Endodermal cell (in vitro differentiated cells): ENCODE data around the gene MIDN. TPM values are rescaled to one million over a fixed set of nuclear protein-coding genes. Genes with fewer than 3 reads are reported as not detected.

ENCODE experiments used
- DNase-seq: peaks from one replicate; pipeline ENCODE4 v3.0.0-alpha.2; 2017
- H3K27ac ChIP-seq: 2 replicates; pipeline ENCODE4 v1.5.1; 2013; ENCODE audit warnings: mild to moderate bottlenecking, low read depth, low read length, moderate library complexity
- H3K27me3 ChIP-seq: 2 replicates; pipeline ENCODE4 v1.6.1; 2013; ENCODE audit warnings: mild to moderate bottlenecking, low read length, moderate library complexity; ENCODE audit not compliant: insufficient read depth, control insufficient read depth, poor library complexity, severe bottlenecking
- H3K36me3 ChIP-seq: 2 replicates; pipeline ENCODE4 v1.7.0; 2013; ENCODE audit warnings: mild to moderate bottlenecking, low read length, moderate library complexity; ENCODE audit not compliant: control insufficient read depth, insufficient read depth
- H3K4me1 ChIP-seq: one replicate; pipeline ENCODE4 v1.7.0; 2013; ENCODE audit warnings: low read length; ENCODE audit not compliant: control insufficient read depth, insufficient read depth
- H3K4me3 ChIP-seq: 2 replicates; pipeline ENCODE4 v1.5.1; 2013; ENCODE audit warnings: mild to moderate bottlenecking, low read length, moderate library complexity
- H3K9ac ChIP-seq: 2 replicates; pipeline ENCODE4 v1.6.1; 2013; ENCODE audit warnings: mild to moderate bottlenecking, low read length, moderate library complexity; ENCODE audit not compliant: poor library complexity, severe bottlenecking; ENCODE audit errors: extremely low read depth
- H3K9me3 ChIP-seq: 2 replicates; pipeline ENCODE4 v1.6.1; 2013; ENCODE audit warnings: mild to moderate bottlenecking, low read length, moderate library complexity; ENCODE audit not compliant: control insufficient read depth
- H3K27ac Mint-ChIP-seq: 2 replicates; pipeline ENCODE4 v1.8.0; 2020; ENCODE audit warnings: mixed read lengths
- H3K27me3 Mint-ChIP-seq: 2 replicates; pipeline ENCODE4 v1.8.0; 2021; ENCODE audit warnings: mild to moderate bottlenecking, mixed read lengths; ENCODE audit not compliant: insufficient read depth
- H3K36me3 Mint-ChIP-seq: 2 replicates; pipeline ENCODE4 v1.8.0; 2020; ENCODE audit warnings: low read depth, mixed read lengths
- H3K4me1 Mint-ChIP-seq: 2 replicates; pipeline ENCODE4 v1.8.0; 2020; ENCODE audit warnings: mixed read lengths
- H3K4me3 Mint-ChIP-seq: 2 replicates; pipeline ENCODE4 v1.8.0; 2020; ENCODE audit warnings: mild to moderate bottlenecking, moderate library complexity, mixed read lengths
- H3K9me3 Mint-ChIP-seq: 2 replicates; pipeline ENCODE4 v1.8.0; 2020; ENCODE audit warnings: mild to moderate bottlenecking, mixed read lengths
- WGBS, 2 experiments: methylation state at CpG; one replicate each; pipeline versions ENCODE4 v1.1.5 to v1.1.7; 2013; ENCODE audit warnings: missing lambda C conversion rate in 2 of 2, mixed read lengths in 1 of 2; ENCODE audit not compliant: insufficient coverage in 1 of 2, insufficient read length in 1 of 2; 5-methylcytosine and 5-hydroxymethylcytosine counted together
- total RNA-seq, 2 donors: library from RNA; stranded (reverse); fragmentation: NEBNext Ultra II Directional in 1 of 2; extraction: Animal tissue kit (Norgen Biotek cat#: 25700) in 1 of 2; gene quantifications; 2 replicates in 1 of 2; 3 replicates in 1 of 2; pipeline ENCODE4 v1.2.1, GENCODE V29; 2021
- TF ChIP-seq, protein P1 (sequence below): fragments of 200-600 bp; sonication (generic); conservative IDR thresholded peaks from 2 replicates; pipeline ENCODE4 v1.5.0; 2021; ENCODE audit warnings: antibody characterized with exemption, mild to moderate bottlenecking

The MIDN gene
- total RNA-seq, 2 donors from 2014 or later = 183 to 185 TPM

DNA sequence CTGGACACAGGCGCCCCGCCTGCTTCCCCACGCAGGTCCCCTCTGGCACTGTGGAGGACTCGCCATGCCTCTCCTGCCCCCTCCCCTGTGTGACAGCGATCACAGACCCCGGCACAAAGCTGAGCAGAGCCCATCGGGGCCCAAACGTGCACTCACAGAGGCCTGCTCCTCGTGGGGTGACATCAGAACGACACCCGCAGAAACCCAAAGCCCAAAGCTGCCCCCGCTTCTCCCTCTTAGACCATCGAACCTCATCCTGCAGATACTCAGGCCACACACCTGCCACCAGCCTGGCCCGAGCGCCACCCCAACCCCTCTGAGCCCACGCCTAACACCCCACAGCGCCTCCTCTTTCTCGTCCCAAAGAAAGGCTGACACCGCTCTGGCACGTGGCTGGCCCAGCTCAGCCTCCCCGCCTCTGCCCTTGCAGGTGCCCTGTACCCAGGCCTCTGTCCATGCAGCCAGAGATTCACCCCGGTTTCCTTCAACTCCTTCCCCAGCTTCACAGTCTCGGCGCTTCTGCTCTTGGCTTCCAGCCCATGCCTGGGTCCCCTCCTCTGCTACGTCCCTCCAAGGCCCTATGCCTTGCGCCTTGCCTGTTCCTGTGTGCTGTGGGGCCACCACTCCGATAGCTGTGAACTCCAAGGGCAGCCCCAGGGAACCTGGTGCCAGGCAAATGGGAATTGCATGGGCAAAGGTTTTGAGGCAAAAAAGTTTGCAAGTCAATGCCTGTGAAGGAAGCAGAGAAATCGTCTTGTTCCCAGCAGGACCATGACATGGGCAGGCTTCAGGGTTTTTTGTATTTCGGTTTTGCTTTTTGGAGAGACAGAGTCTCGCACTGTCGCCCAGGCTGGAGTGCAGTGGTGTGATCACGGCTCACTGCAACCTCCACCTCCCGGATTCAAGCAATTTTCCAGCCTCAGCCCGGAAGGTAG, 9.7 kb upstream of the MIDN start:
- H3K4me1 Mint-ChIP-seq = peaks cover 9% of the 10 kb centered on the region
- DNase-seq = peak; percentile 62
- WGBS, 2 experiments = 81 to 83% methylated on average over 27 to 34 of the region's 34 CpGs
- no peaks in the 10 kb centered on the region for H3K27me3 ChIP-seq
- no peak overlapping the region for H3K27ac ChIP-seq
- no peaks in the 10 kb centered on the region for H3K9me3 ChIP-seq
- TF ChIP-seq, protein P1, sequence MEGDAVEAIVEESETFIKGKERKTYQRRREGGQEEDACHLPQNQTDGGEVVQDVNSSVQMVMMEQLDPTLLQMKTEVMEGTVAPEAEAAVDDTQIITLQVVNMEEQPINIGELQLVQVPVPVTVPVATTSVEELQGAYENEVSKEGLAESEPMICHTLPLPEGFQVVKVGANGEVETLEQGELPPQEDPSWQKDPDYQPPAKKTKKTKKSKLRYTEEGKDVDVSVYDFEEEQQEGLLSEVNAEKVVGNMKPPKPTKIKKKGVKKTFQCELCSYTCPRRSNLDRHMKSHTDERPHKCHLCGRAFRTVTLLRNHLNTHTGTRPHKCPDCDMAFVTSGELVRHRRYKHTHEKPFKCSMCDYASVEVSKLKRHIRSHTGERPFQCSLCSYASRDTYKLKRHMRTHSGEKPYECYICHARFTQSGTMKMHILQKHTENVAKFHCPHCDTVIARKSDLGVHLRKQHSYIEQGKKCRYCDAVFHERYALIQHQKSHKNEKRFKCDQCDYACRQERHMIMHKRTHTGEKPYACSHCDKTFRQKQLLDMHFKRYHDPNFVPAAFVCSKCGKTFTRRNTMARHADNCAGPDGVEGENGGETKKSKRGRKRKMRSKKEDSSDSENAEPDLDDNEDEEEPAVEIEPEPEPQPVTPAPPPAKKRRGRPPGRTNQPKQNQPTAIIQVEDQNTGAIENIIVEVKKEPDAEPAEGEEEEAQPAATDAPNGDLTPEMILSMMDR = no peak
- H3K4me3 ChIP-seq = peak overlapping the region; percentile 68
- H3K9me3 Mint-ChIP-seq = no peaks in the 10 kb centered on the region
- no peaks in the 10 kb centered on the region for H3K4me1 ChIP-seq
- peaks cover 3% of the 10 kb centered on the region for H3K36me3 ChIP-seq
- no peak overlapping the region for H3K9ac ChIP-seq
- peak overlapping the region; percentile 85 for H3K27ac Mint-ChIP-seq
- no peaks in the 10 kb centered on the region for H3K27me3 Mint-ChIP-seq
- peak overlapping the region; percentile 76 for H3K4me3 Mint-ChIP-seq
- H3K36me3 Mint-ChIP-seq = peaks cover 3% of the 10 kb centered on the region

DNA sequence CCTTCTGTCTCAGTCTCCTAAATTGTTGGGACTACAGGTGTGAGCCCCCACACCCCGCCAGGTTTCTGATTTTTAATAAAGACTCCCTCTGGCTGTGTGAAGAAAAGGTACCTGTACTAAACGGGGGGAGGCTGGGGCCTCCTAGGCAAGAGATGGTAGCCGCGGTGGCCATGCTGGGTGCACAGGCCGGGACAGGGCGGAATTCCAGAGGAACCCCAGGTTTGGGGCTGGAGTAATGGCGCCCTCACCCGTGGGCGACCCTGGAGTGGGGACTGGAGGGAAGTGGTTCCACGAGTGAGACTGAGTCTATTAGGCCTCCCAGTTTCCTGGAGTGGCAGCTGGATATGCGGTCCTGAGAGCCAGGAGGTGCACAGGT, 9.0 kb upstream of the MIDN start:
- peaks cover 9% of the 10 kb centered on the region for H3K4me1 Mint-ChIP-seq
- peak overlapping the region; percentile 76 for H3K4me3 Mint-ChIP-seq
- Histone ChIP-seq H3K27ac (no peak overlapping the region), H3K9me3 (no peaks in the 10 kb centered on the region), H3K27me3 (no peaks in the 10 kb centered on the region), H3K4me1 (no peaks in the 10 kb centered on the region), H3K4me3 (peak overlapping the region; percentile 67), H3K9ac (no peak overlapping the region), H3K36me3 (peaks cover 3% of the 10 kb centered on the region)
- DNase-seq = no peak
- no peaks in the 10 kb centered on the region for H3K27me3 Mint-ChIP-seq
- H3K27ac Mint-ChIP-seq = peak overlapping the region; percentile 85
- TF ChIP-seq, protein P1 = no peak
- no peaks in the 10 kb centered on the region for H3K9me3 Mint-ChIP-seq
- WGBS, 2 experiments = 91 to 94% methylated on average over 6 to 11 of the region's 11 CpGs
- no peaks in the 10 kb centered on the region for H3K36me3 Mint-ChIP-seq

- Histone ChIP-seq H3K36me3 (peaks cover 3% of the 10 kb centered on the region), H3K4me3 (peak overlapping the region; percentile 67), H3K4me1 (peaks cover 5% of the 10 kb centered on the region), H3K27me3 (no peaks in the 10 kb centered on the region), H3K27ac (no peak overlapping the region), H3K9ac (peak overlapping the region; percentile 34), H3K9me3 (no peaks in the 10 kb centered on the region)
- H3K27me3 Mint-ChIP-seq = no peaks in the 10 kb centered on the region
- TF ChIP-seq, protein P1 = peak; percentile 97
- H3K9me3 Mint-ChIP-seq = no peaks in the 10 kb centered on the region
- peaks cover 2% of the 10 kb centered on the region for H3K36me3 Mint-ChIP-seq
- WGBS, 2 experiments = 5 to 12% methylated on average over 26 to 80 of the region's 84 CpGs
- H3K4me3 Mint-ChIP-seq = peak overlapping the region; percentile 76
- H3K27ac Mint-ChIP-seq = peak overlapping the region; percentile 85
- peaks cover 11% of the 10 kb centered on the region for H3K4me1 Mint-ChIP-seq
- peak; percentile 94 for DNase-seq
These were observed 8.3 kb upstream of the MIDN start for GRCh38 chr19:1239796-1240737.
